ENCODE data around the gene EMILIN2. TPM values are rescaled to one million over a fixed set of nuclear protein-coding genes. Genes with fewer than 3 reads are reported as not detected.

The EMILIN2 gene
- total RNA-seq, 1 experiment from 2014 or later: 0.07 TPM

DNA sequence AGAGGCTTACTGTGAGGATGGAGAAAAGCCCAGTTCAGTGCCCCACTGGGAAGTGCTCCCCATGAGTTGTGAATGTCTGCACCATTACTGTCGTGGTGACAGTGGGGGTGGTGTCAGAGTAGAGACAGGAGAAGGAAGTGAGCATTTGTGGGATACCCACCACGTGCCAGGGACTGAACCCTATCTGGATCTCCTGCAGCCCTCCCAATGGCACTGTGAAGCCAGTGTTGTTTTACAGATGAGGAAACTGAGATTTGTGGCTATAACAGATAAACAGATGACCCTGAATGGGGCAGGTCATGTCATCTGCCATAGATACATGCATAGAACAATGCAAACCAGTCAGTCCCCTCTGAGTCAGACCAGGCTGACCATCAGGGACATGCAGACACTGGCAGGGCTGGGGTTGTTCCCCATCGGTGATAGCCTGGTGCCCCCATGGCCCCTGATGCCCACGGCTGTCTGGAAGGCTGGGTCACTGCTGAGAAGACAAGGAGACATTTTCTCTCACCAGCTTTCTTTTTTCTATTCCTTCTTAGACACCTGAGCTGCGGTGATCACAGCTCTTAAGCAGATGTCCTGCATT, 60.8 kb downstream of the EMILIN2 start:
- no peaks in the 10 kb centered on the region for H4K20me1 ChIP-seq (ENCODE audit: insufficient read depth)
- H3K79me2 ChIP-seq (ENCODE audit: low read depth): no peaks in the 10 kb centered on the region
- BruUV-seq (replicated peaks): no TSS peak
- no peaks in the 10 kb centered on the region for H3F3A ChIP-seq (ENCODE audit: insufficient read depth, low read depth)
- no peak for TF ChIP-seq EZH2 (IDR thresholded peaks at IDR 0.05; ENCODE audit: low read depth)
- intact Hi-C loops (cut with micrococcal nuclease; ENCODE audit: unreplicated experiment): no loop called here
- no peak overlapping the region for H2AFZ ChIP-seq
- no peaks in the 10 kb centered on the region for H3K4me1 ChIP-seq (replicated peaks; ENCODE audit: insufficient read depth)
- ChIA-PET CTCF (no interaction called here), POLR2A (ENCODE audit: unreplicated experiment) (no interaction called here)
- H3K9me2 ChIP-seq (ENCODE audit: insufficient read depth): no peaks in the 10 kb centered on the region
- H3K36me3 ChIP-seq (ENCODE audit: low read depth): no peaks in the 10 kb centered on the region
- H3K27me3 ChIP-seq (ENCODE audit: insufficient read depth, low read depth): peaks cover 15% of the 10 kb centered on the region; the same call in 1 of the 2 replicates
- H3K4me2 ChIP-seq: no peak overlapping the region
- DNase-seq: no peak
- no peaks in the 10 kb centered on the region for H3K9me3 ChIP-seq (ENCODE audit: insufficient read depth, low read depth)
- no peak overlapping the region for H3K27ac ChIP-seq
- no peak overlapping the region for H3K4me3 ChIP-seq

DNA sequence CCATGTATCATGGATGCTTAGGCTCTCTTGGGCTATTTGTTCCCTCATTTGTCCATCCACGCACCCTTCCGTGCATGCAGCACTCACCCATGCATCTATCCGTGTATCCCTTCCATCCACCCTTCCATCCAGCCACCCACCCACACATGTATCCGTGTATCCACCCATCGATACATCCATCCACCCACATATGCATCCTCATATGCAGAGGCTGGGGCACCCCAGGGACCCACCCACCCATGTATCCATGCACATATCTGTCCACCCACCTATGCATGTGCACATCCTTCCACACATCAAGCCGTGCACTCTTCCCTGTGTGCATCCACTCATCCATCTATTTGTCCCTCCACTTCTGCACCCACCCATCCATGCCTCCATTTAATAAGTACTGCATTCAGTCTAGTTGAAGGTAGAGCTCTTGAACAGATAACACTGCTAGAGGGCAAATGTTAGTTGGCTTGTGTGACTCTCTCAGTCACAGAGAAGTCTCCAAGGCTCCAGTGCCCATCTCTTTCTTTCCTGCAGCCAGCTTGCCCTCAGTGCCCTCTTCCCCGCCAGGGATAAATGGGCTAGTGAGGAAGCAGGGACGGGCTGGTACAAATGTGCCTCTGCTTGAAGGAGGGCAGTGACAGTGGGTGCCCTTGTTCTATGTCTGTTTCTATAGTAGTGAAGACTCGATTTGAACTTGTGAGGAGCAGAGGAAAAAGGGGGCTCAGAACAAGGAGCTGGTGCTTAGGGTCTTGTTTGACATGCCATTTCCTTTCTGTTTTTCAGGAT, 61.5 kb downstream of the EMILIN2 start:
- Histone ChIP-seq H3K4me1 (replicated peaks; ENCODE audit: insufficient read depth) (no peaks in the 10 kb centered on the region), H2AFZ (no peak overlapping the region), H3K9me3 (ENCODE audit: insufficient read depth, low read depth) (no peaks in the 10 kb centered on the region), H3F3A (ENCODE audit: insufficient read depth, low read depth) (no peaks in the 10 kb centered on the region), H3K4me3 (no peak overlapping the region), H3K4me2 (no peak overlapping the region), H3K9me2 (ENCODE audit: insufficient read depth) (no peaks in the 10 kb centered on the region), H3K27ac (no peak overlapping the region), H4K20me1 (ENCODE audit: insufficient read depth) (no peaks in the 10 kb centered on the region), H3K36me3 (ENCODE audit: low read depth) (no peaks in the 10 kb centered on the region), H3K27me3 (ENCODE audit: insufficient read depth, low read depth) (peaks cover 14% of the 10 kb centered on the region; the same call in 1 of the 2 replicates), H3K79me2 (ENCODE audit: low read depth) (no peaks in the 10 kb centered on the region)
- TF ChIP-seq, protein P1, sequence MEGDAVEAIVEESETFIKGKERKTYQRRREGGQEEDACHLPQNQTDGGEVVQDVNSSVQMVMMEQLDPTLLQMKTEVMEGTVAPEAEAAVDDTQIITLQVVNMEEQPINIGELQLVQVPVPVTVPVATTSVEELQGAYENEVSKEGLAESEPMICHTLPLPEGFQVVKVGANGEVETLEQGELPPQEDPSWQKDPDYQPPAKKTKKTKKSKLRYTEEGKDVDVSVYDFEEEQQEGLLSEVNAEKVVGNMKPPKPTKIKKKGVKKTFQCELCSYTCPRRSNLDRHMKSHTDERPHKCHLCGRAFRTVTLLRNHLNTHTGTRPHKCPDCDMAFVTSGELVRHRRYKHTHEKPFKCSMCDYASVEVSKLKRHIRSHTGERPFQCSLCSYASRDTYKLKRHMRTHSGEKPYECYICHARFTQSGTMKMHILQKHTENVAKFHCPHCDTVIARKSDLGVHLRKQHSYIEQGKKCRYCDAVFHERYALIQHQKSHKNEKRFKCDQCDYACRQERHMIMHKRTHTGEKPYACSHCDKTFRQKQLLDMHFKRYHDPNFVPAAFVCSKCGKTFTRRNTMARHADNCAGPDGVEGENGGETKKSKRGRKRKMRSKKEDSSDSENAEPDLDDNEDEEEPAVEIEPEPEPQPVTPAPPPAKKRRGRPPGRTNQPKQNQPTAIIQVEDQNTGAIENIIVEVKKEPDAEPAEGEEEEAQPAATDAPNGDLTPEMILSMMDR (conservative IDR thresholded peaks at IDR 0.05): no peak
- no peak for TF ChIP-seq EZH2 (IDR thresholded peaks at IDR 0.05; ENCODE audit: low read depth)
- intact Hi-C loops (cut with micrococcal nuclease; ENCODE audit: unreplicated experiment): no loop called here
- BruUV-seq (replicated peaks): no TSS peak
- no peak for DNase-seq
- ChIA-PET POLR2A (ENCODE audit: unreplicated experiment) (interaction anchor here (0.6 kb wide), 1 partner anchor 106 kb away, joined by 4 read pairs; no protein-coding TSS in a partner anchor), CTCF (no interaction called here)

DNA sequence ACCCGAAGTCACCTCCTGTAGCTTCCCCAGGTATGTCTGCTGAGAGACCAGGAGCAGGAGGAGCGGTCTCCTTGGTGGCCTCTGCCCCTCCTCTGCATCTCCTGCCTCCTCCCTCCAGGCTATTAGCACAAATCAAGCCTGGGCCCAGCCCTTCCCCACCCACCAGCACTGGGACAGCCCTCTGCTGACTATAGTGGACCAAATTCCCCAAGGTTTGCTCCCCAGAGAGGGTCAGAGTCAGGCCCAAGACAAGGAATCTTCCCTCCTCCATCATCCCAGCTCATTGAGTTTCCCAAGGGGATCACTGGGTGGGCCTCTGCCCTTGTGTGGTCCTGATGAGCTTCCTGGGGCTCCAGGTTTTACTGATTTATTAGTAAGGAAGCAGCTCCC, 62.1 kb downstream of the EMILIN2 start:
- H3K27ac ChIP-seq: no peak overlapping the region
- no peak for DNase-seq
- TF ChIP-seq EZH2 (IDR thresholded peaks at IDR 0.05; ENCODE audit: low read depth): no peak
- TF ChIP-seq, protein P1 (conservative IDR thresholded peaks at IDR 0.05): no peak
- H3K9me2 ChIP-seq (ENCODE audit: insufficient read depth): no peaks in the 10 kb centered on the region
- no peaks in the 10 kb centered on the region for H3K4me1 ChIP-seq (replicated peaks; ENCODE audit: insufficient read depth)
- ChIA-PET POLR2A (ENCODE audit: unreplicated experiment) (interaction anchor here (0.6 kb wide), 1 partner anchor 107 kb away, joined by 4 read pairs; no protein-coding TSS in a partner anchor), CTCF (no interaction called here)
- 0 out of 2 replicates have a peak, but pooled peaks cover 8% of the 10 kb centered on the region for H3K27me3 ChIP-seq (ENCODE audit: insufficient read depth, low read depth)
- H3F3A ChIP-seq (ENCODE audit: insufficient read depth, low read depth): no peaks in the 10 kb centered on the region
- intact Hi-C loops (cut with micrococcal nuclease; ENCODE audit: unreplicated experiment): no loop called here
- H3K79me2 ChIP-seq (ENCODE audit: low read depth): no peaks in the 10 kb centered on the region
- H3K4me2 ChIP-seq: no peak overlapping the region
- H3K36me3 ChIP-seq (ENCODE audit: low read depth): no peaks in the 10 kb centered on the region
- no peak overlapping the region for H2AFZ ChIP-seq
- H4K20me1 ChIP-seq (ENCODE audit: insufficient read depth): no peaks in the 10 kb centered on the region
- BruUV-seq (replicated peaks): no TSS peak
- H3K9me3 ChIP-seq (ENCODE audit: insufficient read depth, low read depth): no peaks in the 10 kb centered on the region
- H3K4me3 ChIP-seq: no peak overlapping the region

Data from PC-9 (cell line).